MM.1S (cell line): ENCODE measurements around the gene CPT1B.

Source experiments
- EZH2 ChIP-seq: fragments of 300-600 bp; sonication (generic); optimal IDR thresholded peaks from 2 replicates; pipeline ENCODE3; 2017; ENCODE audit warnings: low read depth, mild to moderate bottlenecking, antibody characterized with exemption, low read length, mixed read lengths
- EZH2phosphoT487 ChIP-seq: fragments of 300-600 bp; sonication (generic); IDR thresholded peaks from 2 replicates; pipeline ENCODE4 v1.6.1; 2018; ENCODE audit warnings: antibody characterized with exemption, low read length
- TF ChIP-seq, protein P1 (sequence below): fragments of 300-600 bp; sonication (generic); IDR thresholded peaks from 2 replicates; pipeline ENCODE4 v1.5.1; 2016; ENCODE audit warnings: antibody characterized with exemption, low read length, mixed read lengths

DNA sequence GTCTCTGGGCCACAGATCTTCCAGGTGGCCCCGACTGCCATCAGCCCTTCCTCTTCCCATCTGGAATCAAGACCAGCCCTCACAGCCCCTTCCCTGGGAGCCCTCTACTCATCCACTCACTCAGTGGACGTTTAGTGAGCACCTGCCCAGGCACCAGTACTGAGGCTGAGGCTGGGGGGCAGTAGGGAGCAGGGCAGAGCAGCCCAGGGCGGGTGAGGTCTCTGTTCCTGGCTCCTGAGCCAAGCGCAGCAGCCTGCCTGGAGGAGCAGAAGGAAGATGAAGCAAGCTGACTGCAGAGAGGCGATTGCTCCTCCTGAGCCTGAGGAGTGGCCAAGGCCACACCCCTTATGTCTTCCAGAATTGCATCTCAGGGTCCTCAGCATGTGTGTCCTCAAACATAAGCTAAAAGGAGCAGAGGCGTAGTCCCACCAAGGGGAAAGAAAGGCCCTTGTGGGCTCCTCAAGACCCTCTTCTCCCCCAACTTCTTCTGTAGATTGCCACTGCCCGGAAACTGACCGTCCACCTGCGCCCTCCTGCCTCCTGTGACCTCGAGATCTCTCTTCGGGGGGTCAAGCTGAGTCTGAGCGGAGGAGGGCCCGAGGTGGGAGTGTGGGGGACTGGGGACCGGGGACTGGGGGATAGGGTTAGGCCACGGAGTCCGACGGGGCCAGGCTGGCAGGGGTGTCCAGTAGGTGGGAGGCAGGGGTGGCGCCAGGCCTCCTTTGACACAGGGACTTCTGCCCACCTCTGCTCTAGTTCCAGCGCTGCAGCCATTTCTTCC is 28.1 kb upstream of the CPT1B start:
- TF ChIP-seq, protein P1, sequence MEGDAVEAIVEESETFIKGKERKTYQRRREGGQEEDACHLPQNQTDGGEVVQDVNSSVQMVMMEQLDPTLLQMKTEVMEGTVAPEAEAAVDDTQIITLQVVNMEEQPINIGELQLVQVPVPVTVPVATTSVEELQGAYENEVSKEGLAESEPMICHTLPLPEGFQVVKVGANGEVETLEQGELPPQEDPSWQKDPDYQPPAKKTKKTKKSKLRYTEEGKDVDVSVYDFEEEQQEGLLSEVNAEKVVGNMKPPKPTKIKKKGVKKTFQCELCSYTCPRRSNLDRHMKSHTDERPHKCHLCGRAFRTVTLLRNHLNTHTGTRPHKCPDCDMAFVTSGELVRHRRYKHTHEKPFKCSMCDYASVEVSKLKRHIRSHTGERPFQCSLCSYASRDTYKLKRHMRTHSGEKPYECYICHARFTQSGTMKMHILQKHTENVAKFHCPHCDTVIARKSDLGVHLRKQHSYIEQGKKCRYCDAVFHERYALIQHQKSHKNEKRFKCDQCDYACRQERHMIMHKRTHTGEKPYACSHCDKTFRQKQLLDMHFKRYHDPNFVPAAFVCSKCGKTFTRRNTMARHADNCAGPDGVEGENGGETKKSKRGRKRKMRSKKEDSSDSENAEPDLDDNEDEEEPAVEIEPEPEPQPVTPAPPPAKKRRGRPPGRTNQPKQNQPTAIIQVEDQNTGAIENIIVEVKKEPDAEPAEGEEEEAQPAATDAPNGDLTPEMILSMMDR, result peak; percentile 13; the same call in 1 of the 2 replicates
- TF ChIP-seq EZH2phosphoT487, result no peak
- TF ChIP-seq EZH2, result no peak
